ENCODE results near the gene FBLN7.

The FBLN7 gene

GRCh38 chr2:112154246-112155117, 16.3 kb downstream of the FBLN7 start:
- Mint-ChIP-seq H3K4me3 (peak overlapping the region; percentile 59), H3K36me3 (ENCODE audit: insufficient read depth) (peaks cover 3% of the 10 kb centered on the region), H3K9me3 (no peaks in the 10 kb centered on the region), H3K4me1 (peaks cover 16% of the 10 kb centered on the region), H3K27ac (ENCODE audit: low read depth) (no peak overlapping the region), H3K27me3 (peaks cover 5% of the 10 kb centered on the region)
- DNase-seq (ENCODE audit: low spot score in 2 of 2) = no peak
- no peak for ATAC-seq (replicated peaks; ENCODE audit: extremely low read depth, poor library complexity, severe bottlenecking)

- DNase-seq (ENCODE audit: low spot score in 2 of 2) (no peak), ATAC-seq (replicated peaks; ENCODE audit: extremely low read depth, poor library complexity, severe bottlenecking) (peak; percentile 33)
- H3K4me3 Mint-ChIP-seq = peak overlapping the region; percentile 59
- H3K36me3 Mint-ChIP-seq (ENCODE audit: insufficient read depth) = peaks cover 3% of the 10 kb centered on the region
- peaks cover 16% of the 10 kb centered on the region for H3K4me1 Mint-ChIP-seq
- no peaks in the 10 kb centered on the region for H3K27me3 Mint-ChIP-seq
- H3K27ac Mint-ChIP-seq (ENCODE audit: low read depth) = peak overlapping the region; percentile 82
- no peaks in the 10 kb centered on the region for H3K9me3 Mint-ChIP-seq
Measured at GRCh38 chr2:112155331-112156151, 17.4 kb downstream of the FBLN7 start.

- H3K4me1 Mint-ChIP-seq = peaks cover 16% of the 10 kb centered on the region
- H3K36me3 Mint-ChIP-seq (ENCODE audit: insufficient read depth) = peaks cover 3% of the 10 kb centered on the region
- peak overlapping the region; percentile 59 for H3K4me3 Mint-ChIP-seq
- DNase-seq (ENCODE audit: low spot score in 2 of 2) (no peak), ATAC-seq (replicated peaks; ENCODE audit: extremely low read depth, poor library complexity, severe bottlenecking) (peak; percentile 17)
- no peaks in the 10 kb centered on the region for H3K27me3 Mint-ChIP-seq
- peak overlapping the region; percentile 82 for H3K27ac Mint-ChIP-seq (ENCODE audit: low read depth)
- no peaks in the 10 kb centered on the region for H3K9me3 Mint-ChIP-seq
Measured at GRCh38 chr2:112156152-112156986, 18.2 kb downstream of the FBLN7 start.

- peaks cover 16% of the 10 kb centered on the region for H3K4me1 Mint-ChIP-seq
- H3K4me3 Mint-ChIP-seq = no peak overlapping the region
Measured at GRCh38 chr2:112157472-112157871, 19.3 kb downstream of the FBLN7 start.

GRCh38 chr2:112159454-112159921, 21.3 kb downstream of the FBLN7 start:
- Mint-ChIP-seq H3K27me3 (no peaks in the 10 kb centered on the region), H3K4me1 (peaks cover 16% of the 10 kb centered on the region), H3K4me3 (no peak overlapping the region), H3K36me3 (ENCODE audit: insufficient read depth) (peaks cover 3% of the 10 kb centered on the region), H3K9me3 (no peaks in the 10 kb centered on the region), H3K27ac (ENCODE audit: low read depth) (no peak overlapping the region)
- no peak for DNase-seq (ENCODE audit: low spot score in 2 of 2)
- ATAC-seq (replicated peaks; ENCODE audit: extremely low read depth, poor library complexity, severe bottlenecking) = no peak

More at GRCh38 chr2:112157472-112157871, 19.3 kb downstream of the FBLN7 start:
- H3K9me3 Mint-ChIP-seq = no peaks in the 10 kb centered on the region
- no peaks in the 10 kb centered on the region for H3K27me3 Mint-ChIP-seq
- DNase-seq (ENCODE audit: low spot score in 2 of 2) = no peak
- ATAC-seq (replicated peaks; ENCODE audit: extremely low read depth, poor library complexity, severe bottlenecking) = no peak
- H3K36me3 Mint-ChIP-seq (ENCODE audit: insufficient read depth) = peaks cover 3% of the 10 kb centered on the region
- no peak overlapping the region for H3K27ac Mint-ChIP-seq (ENCODE audit: low read depth)

- no peak for DNase-seq (ENCODE audit: low spot score in 2 of 2)
- Mint-ChIP-seq H3K27ac (ENCODE audit: low read depth) (no peak overlapping the region), H3K4me3 (no peak overlapping the region), H3K9me3 (no peaks in the 10 kb centered on the region), H3K36me3 (ENCODE audit: insufficient read depth) (peaks cover 3% of the 10 kb centered on the region), H3K27me3 (no peaks in the 10 kb centered on the region), H3K4me1 (peaks cover 11% of the 10 kb centered on the region)
- no peak for ATAC-seq (replicated peaks; ENCODE audit: extremely low read depth, poor library complexity, severe bottlenecking)
Measured at GRCh38 chr2:112160283-112161250, 22.4 kb downstream of the FBLN7 start.

- Mint-ChIP-seq H3K9me3 (no peaks in the 10 kb centered on the region), H3K36me3 (ENCODE audit: insufficient read depth) (peaks cover 2% of the 10 kb centered on the region), H3K4me3 (no peak overlapping the region), H3K4me1 (peaks cover under 1% of the 10 kb centered on the region), H3K27me3 (no peaks in the 10 kb centered on the region), H3K27ac (ENCODE audit: low read depth) (no peak overlapping the region)
- DNase-seq (ENCODE audit: low spot score in 2 of 2) = no peak
- no peak for ATAC-seq (replicated peaks; ENCODE audit: extremely low read depth, poor library complexity, severe bottlenecking)
Measured at GRCh38 chr2:112161431-112162145, 23.4 kb downstream of the FBLN7 start.

GRCh38 chr2:112162341-112162740, 24.2 kb downstream of the FBLN7 start:
- H3K36me3 Mint-ChIP-seq (ENCODE audit: insufficient read depth) = no peaks in the 10 kb centered on the region
- H3K9me3 Mint-ChIP-seq = no peaks in the 10 kb centered on the region
- H3K4me1 Mint-ChIP-seq = no peaks in the 10 kb centered on the region

GRCh38 chr2:112162956-112163355, 24.8 kb downstream of the FBLN7 start:
- H3K4me3 Mint-ChIP-seq = no peak overlapping the region
- no peak for ATAC-seq (replicated peaks; ENCODE audit: extremely low read depth, poor library complexity, severe bottlenecking)
- H3K4me1 Mint-ChIP-seq = no peaks in the 10 kb centered on the region
- no peaks in the 10 kb centered on the region for H3K9me3 Mint-ChIP-seq
- DNase-seq (ENCODE audit: low spot score in 2 of 2) = no peak
- no peaks in the 10 kb centered on the region for H3K27me3 Mint-ChIP-seq
- H3K27ac Mint-ChIP-seq (ENCODE audit: low read depth) = no peak overlapping the region
- no peaks in the 10 kb centered on the region for H3K36me3 Mint-ChIP-seq (ENCODE audit: insufficient read depth)

More at GRCh38 chr2:112162341-112162740, 24.2 kb downstream of the FBLN7 start:
- no peak for DNase-seq (ENCODE audit: low spot score in 2 of 2)
- no peak for ATAC-seq (replicated peaks; ENCODE audit: extremely low read depth, poor library complexity, severe bottlenecking)
- H3K4me3 Mint-ChIP-seq = no peak overlapping the region
- H3K27me3 Mint-ChIP-seq = no peaks in the 10 kb centered on the region
- H3K27ac Mint-ChIP-seq (ENCODE audit: low read depth) = no peak overlapping the region

- Mint-ChIP-seq H3K4me1 (no peaks in the 10 kb centered on the region), H3K27me3 (no peaks in the 10 kb centered on the region), H3K9me3 (no peaks in the 10 kb centered on the region), H3K4me3 (no peak overlapping the region), H3K27ac (ENCODE audit: low read depth) (no peak overlapping the region), H3K36me3 (ENCODE audit: insufficient read depth) (peaks cover 1% of the 10 kb centered on the region)
- ATAC-seq (replicated peaks; ENCODE audit: extremely low read depth, poor library complexity, severe bottlenecking) = no peak
- no peak for DNase-seq (ENCODE audit: low spot score in 2 of 2)
Measured at GRCh38 chr2:112163541-112163981, 25.4 kb downstream of the FBLN7 start.

- DNase-seq (ENCODE audit: low spot score in 2 of 2) (no peak), ATAC-seq (replicated peaks; ENCODE audit: extremely low read depth, poor library complexity, severe bottlenecking) (no peak)
- H3K36me3 Mint-ChIP-seq (ENCODE audit: insufficient read depth) = peaks cover 3% of the 10 kb centered on the region
- no peaks in the 10 kb centered on the region for H3K4me1 Mint-ChIP-seq
- H3K9me3 Mint-ChIP-seq = no peaks in the 10 kb centered on the region
- no peak overlapping the region for H3K27ac Mint-ChIP-seq (ENCODE audit: low read depth)
- H3K27me3 Mint-ChIP-seq = no peaks in the 10 kb centered on the region
- H3K4me3 Mint-ChIP-seq = no peak overlapping the region
Measured at GRCh38 chr2:112164876-112165275, 26.7 kb downstream of the FBLN7 start.

Data from central memory CD8-positive, alpha-beta T cell (primary cell).